ENCODE measurements around the gene CHMP1A.
A peak's percentile ranks its signal among the peaks of the same experiment; 100 is the strongest.

Gene CHMP1A

DNA sequence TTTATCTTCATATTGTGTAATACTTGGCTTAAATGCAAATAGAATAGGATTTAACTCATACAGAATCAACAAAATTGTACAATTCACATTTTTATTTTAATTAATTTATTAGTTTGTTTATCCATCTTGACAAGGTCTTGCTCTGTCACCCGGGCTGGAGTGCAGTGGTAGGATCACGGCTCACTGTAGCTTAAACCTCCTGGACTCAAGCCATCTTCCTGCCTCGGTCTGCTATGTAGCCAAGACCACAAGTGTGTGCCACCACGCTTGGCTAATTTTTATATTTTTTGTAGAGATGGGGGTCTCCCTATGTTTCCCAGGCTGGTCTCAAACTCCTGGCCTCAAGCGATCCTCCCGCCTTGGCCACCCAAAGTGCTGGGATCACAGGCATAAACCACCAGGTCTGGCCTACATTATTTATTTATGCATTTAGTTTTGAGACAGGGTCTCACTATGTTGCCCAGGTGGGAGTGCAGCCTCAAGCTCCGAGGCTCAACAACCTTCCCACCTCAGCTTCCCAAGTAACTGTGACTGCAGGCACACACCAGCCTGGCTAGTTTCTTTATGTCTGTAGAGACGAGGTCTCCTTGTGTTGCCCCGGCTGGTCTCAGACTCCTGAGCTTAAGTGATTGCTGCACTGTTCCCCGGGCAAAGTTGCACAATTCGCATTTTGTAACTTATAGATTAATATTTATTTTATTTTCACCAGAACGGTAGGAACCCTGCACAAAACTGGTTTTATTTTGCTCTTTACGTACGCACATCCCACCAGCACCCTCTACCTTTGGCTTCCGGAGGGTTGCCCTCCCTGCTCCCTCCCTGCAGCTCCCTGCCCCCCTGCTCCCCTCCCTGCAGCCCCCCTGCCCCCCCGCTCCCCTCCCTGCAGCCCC lies 39.2 kb downstream of the CHMP1A start:
- DNase-seq (ENCODE audit: low spot score) = no peak
- H3K27ac Mint-ChIP-seq = no peak overlapping the region
- H3K9me3 Mint-ChIP-seq = peaks cover 9% of the 10 kb centered on the region
- peaks cover 3% of the 10 kb centered on the region for H3K36me3 Mint-ChIP-seq (ENCODE audit: low read depth)
- peaks cover 6% of the 10 kb centered on the region for H3K27me3 Mint-ChIP-seq (ENCODE audit: low read depth)
- no peak overlapping the region for H3K4me3 Mint-ChIP-seq
- peaks cover 8% of the 10 kb centered on the region for H3K4me1 Mint-ChIP-seq (ENCODE audit: low read depth)

DNA sequence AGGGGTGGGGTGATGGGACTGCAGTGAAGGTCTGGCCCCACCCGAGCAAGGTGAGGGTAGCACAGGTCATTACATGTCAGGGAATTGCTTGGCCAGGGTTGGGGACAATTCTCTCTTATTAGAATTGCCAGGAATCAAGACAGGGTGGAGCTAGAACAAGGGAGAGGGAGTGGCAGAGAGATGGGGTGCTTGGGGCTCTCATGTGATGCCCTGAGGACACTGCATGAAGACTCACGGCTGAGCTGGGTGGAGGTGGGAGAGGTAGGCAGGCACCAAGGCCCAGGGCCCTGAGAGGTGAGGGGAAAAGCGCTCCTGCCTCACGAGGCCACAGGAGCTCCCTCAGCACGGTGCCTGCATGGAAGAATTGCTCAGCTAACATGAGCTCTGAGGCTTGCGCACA lies 40.5 kb downstream of the CHMP1A start:
- peak overlapping the region; percentile 84 for H3K27ac Mint-ChIP-seq
- peaks cover 3% of the 10 kb centered on the region for H3K36me3 Mint-ChIP-seq (ENCODE audit: low read depth)
- DNase-seq (ENCODE audit: low spot score) = no peak
- H3K27me3 Mint-ChIP-seq (ENCODE audit: low read depth) = peaks cover 2% of the 10 kb centered on the region
- peaks cover 8% of the 10 kb centered on the region for H3K4me1 Mint-ChIP-seq (ENCODE audit: low read depth)
- H3K4me3 Mint-ChIP-seq = no peak overlapping the region
- peaks cover 9% of the 10 kb centered on the region for H3K9me3 Mint-ChIP-seq

DNA sequence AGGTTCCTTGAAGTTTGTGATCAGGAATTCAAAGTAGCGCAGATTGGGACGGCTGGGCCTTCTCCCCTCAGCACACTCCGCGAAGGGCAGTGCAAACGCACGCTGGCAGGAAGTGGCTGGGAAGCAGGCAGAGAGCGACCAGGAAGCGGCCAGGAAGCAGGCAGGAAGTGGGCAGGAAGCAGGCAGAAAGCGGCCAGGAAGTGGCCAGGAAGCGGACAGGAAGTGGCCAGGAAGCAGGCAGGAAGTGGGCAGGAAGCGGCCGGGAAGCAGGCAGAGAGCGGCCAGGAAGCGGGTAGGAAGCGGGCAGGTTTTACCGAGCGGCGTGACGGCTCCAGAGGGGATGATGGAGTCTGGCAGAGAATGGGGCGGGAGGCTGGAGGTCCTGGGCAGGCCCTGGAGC lies 40.9 kb downstream of the CHMP1A start:
- Mint-ChIP-seq H3K27me3 (ENCODE audit: low read depth) (peaks cover 2% of the 10 kb centered on the region), H3K4me3 (no peak overlapping the region), H3K4me1 (ENCODE audit: low read depth) (peaks cover 8% of the 10 kb centered on the region), H3K27ac (peak overlapping the region; percentile 84), H3K9me3 (peaks cover 9% of the 10 kb centered on the region), H3K36me3 (ENCODE audit: low read depth) (peaks cover 3% of the 10 kb centered on the region)
- DNase-seq (ENCODE audit: low spot score) = no peak

DNA sequence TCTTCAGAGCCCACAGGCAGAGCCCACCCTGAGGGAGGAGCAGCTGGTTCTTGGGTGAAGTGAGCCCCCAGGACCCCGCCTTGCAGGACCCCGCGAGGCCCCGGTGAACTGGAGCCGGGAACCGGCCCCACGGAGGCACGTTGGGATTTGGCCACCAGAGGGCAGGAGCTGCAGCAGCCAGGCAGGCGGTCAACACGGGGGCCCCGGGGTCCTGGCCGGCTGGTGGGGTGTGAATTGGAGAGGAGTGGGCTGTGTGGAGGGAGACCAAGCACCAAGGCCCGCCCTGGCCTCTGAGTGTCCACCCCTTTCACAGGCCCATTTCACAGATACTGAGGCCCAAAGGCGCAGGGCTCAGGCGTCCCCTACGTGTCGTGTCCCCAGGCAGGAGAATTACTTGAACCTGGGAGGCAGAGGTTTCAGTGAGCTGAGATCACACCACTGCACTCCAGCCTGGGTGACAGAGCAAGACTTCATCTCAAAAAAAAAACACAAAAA lies 41.9 kb downstream of the CHMP1A start:
- Mint-ChIP-seq H3K27me3 (ENCODE audit: low read depth) (peaks cover 2% of the 10 kb centered on the region), H3K4me1 (ENCODE audit: low read depth) (peaks cover 8% of the 10 kb centered on the region), H3K36me3 (ENCODE audit: low read depth) (peaks cover 3% of the 10 kb centered on the region), H3K27ac (no peak overlapping the region), H3K4me3 (no peak overlapping the region), H3K9me3 (peaks cover 9% of the 10 kb centered on the region)
- no peak for DNase-seq (ENCODE audit: low spot score)

DNA sequence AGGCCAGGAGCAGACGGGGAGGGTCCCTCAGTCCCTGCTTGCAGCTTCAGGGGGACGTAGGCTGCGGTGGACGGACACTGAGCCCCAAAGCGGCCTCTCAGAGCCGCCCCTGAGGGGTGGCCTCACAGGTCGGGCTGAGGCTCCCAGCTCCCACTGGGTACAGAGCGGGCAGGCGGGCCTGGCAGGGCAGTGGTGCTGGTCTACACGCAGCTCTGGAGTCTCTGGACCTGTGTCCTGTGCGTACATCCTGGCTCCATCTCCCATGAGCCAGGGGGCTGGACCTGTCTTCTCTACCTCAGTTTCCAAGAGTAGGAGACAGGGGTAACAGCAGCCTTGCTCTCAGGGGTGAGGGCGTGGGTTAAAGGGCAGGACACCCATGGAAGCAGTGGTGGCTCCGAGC lies 42.3 kb downstream of the CHMP1A start:
- Mint-ChIP-seq H3K27me3 (ENCODE audit: low read depth) (peaks cover 2% of the 10 kb centered on the region), H3K4me3 (no peak overlapping the region), H3K9me3 (peaks cover 9% of the 10 kb centered on the region), H3K36me3 (ENCODE audit: low read depth) (peaks cover 3% of the 10 kb centered on the region), H3K4me1 (ENCODE audit: low read depth) (peaks cover 8% of the 10 kb centered on the region), H3K27ac (no peak overlapping the region)
- no peak for DNase-seq (ENCODE audit: low spot score)

DNA sequence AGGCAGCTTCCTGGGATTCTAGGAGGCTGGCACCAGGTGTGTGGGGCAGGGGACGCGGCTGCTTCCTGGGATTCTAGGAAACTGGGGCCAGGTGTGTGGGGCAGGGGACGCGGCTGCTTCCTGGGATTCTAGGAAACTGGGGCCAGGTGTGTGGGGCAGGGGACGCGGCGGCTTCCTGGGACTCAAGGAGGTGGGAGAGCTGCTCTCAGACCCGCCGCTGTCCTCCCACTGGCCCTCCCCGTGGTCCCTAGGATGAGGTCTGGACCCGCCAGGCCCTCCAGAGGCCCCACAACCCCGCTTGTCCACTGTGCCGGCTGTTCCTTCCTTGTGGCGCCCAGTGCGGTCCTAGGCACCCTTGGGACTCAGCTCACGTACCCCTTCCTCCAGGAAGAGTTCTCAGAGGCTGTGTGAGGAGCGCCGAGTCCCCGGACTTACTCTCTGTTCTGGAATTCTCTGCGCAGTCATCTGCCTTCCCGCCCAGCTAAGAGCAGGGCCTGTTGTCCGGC lies 43.5 kb downstream of the CHMP1A start:
- H3K36me3 Mint-ChIP-seq (ENCODE audit: low read depth) = peaks cover 3% of the 10 kb centered on the region
- H3K4me3 Mint-ChIP-seq = no peak overlapping the region
- H3K9me3 Mint-ChIP-seq = peaks cover 9% of the 10 kb centered on the region
- DNase-seq (ENCODE audit: low spot score) = no peak
- H3K4me1 Mint-ChIP-seq (ENCODE audit: low read depth) = peaks cover 8% of the 10 kb centered on the region
- H3K27ac Mint-ChIP-seq = no peak overlapping the region
- peaks cover 2% of the 10 kb centered on the region for H3K27me3 Mint-ChIP-seq (ENCODE audit: low read depth)

DNA sequence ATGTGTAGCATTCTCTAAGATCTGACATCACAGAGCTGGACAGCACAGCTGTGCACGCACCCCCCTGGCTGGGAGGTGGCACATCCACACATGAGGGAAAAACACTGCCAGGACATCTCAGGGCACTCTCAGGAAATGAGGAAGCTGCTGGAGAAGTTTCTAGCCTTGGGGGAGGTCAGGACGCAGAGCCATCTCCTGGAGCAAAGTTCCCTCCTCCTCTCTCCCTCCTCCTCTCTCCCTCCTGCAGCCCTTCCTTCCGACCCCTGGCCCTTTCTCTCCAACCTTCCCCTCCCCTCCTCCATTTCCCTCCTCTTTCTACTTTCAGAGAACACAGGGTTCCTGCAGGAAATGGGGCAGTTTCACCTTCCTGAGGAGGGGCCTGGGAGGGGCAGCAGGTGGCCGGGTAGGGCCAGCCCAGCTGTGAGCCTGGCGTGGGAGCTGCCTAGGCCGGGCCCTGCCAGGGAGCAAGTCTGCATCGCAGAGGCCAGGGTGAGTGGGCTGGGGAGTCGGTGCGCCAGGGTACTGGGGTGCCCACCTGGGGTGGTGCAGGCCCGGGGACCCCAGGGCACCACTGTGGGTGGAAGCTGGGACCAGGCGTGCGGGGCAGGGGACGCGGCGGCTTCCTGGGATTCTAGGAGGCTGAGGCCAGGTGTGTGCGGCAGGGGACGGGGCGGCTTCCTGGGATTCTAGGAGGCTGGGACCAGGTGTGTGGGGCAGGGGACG lies 44.1 kb downstream of the CHMP1A start, which contains the start of gene DPEP1:
Gene DPEP1 (plus strand): TSS at position 412 of the 723 bp plus-strand sequence. CDS start 16,769 bp downstream, outside the sequence.
- no peak for DNase-seq (ENCODE audit: low spot score)
- peaks cover 8% of the 10 kb centered on the region for H3K4me1 Mint-ChIP-seq (ENCODE audit: low read depth)
- H3K36me3 Mint-ChIP-seq (ENCODE audit: low read depth) = peaks cover 3% of the 10 kb centered on the region
- H3K9me3 Mint-ChIP-seq = peaks cover 9% of the 10 kb centered on the region
- no peak within 1 kb of the TSS for H3K27ac Mint-ChIP-seq
- H3K27me3 Mint-ChIP-seq (ENCODE audit: low read depth) = peaks cover 2% of the 10 kb centered on the region
- no peak within 1 kb of the TSS for H3K4me3 Mint-ChIP-seq

DNA sequence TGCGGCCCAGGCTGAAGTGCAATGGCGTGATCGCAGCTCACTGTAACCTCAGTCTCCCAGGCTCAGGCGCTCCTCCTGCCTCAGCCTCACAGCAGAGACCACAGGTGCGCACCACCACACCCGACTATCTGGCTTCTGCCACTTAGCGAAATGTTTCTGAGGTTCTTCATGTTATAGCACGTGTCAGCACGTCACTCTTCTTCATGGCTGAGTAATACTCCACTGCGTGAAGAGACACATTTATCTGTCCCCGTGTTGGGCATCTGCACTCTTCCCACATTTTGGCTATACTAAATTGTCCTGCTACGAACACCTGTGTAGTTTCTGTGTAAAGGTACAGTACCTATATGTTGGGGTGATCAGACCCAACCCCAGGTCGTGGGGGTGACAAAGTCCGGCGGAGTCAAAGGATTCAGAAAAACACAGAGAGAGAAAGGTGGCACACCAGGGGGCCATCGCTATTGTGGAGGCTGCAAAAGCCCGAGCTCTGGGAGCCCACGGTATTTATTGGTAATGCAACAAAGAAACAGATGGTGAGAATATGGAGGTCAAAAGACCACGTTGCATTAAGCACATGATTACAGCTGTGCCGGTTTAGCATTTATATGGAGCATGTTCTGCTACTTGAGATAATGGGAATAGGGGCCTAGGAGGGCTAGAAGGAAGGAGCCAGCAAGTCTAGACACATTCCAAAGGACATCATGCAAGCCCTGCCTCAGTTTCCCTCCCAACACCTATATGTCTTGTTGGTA lies 44.9 kb downstream of the CHMP1A start:
- H3K4me3 Mint-ChIP-seq = no peak overlapping the region

DNA sequence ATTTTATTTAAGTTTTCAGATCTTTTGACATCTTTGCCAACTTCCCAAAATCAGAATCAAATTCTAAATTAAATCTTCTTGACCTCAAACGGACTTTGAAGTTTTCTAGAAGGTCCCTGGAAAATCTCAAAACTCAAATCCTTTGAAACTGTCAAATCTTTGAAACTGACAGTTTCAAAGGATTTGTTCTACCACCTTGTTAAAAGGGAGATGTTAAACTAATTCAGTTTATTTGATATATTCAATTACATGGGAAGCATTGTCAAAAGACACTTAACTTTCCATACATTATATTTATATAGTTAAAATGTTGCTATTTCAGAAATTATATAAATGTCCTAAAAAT lies 47.4 kb downstream of the CHMP1A start:
- no peaks in the 10 kb centered on the region for H3K36me3 Mint-ChIP-seq (ENCODE audit: low read depth)
- H3K4me3 Mint-ChIP-seq = no peak overlapping the region
- no peaks in the 10 kb centered on the region for H3K9me3 Mint-ChIP-seq
- DNase-seq (ENCODE audit: low spot score) = no peak
- H3K27me3 Mint-ChIP-seq (ENCODE audit: low read depth) = no peaks in the 10 kb centered on the region
- H3K4me1 Mint-ChIP-seq (ENCODE audit: low read depth) = no peaks in the 10 kb centered on the region
- H3K27ac Mint-ChIP-seq = no peak overlapping the region

More for the DNA sequence above, 44.9 kb downstream of the CHMP1A start:
- Mint-ChIP-seq H3K4me1 (ENCODE audit: low read depth) (peaks cover 8% of the 10 kb centered on the region), H3K27me3 (ENCODE audit: low read depth) (peaks cover 2% of the 10 kb centered on the region), H3K36me3 (ENCODE audit: low read depth) (peaks cover 3% of the 10 kb centered on the region), H3K9me3 (peaks cover 9% of the 10 kb centered on the region), H3K27ac (no peak overlapping the region)
- no peak for DNase-seq (ENCODE audit: low spot score)

DNA sequence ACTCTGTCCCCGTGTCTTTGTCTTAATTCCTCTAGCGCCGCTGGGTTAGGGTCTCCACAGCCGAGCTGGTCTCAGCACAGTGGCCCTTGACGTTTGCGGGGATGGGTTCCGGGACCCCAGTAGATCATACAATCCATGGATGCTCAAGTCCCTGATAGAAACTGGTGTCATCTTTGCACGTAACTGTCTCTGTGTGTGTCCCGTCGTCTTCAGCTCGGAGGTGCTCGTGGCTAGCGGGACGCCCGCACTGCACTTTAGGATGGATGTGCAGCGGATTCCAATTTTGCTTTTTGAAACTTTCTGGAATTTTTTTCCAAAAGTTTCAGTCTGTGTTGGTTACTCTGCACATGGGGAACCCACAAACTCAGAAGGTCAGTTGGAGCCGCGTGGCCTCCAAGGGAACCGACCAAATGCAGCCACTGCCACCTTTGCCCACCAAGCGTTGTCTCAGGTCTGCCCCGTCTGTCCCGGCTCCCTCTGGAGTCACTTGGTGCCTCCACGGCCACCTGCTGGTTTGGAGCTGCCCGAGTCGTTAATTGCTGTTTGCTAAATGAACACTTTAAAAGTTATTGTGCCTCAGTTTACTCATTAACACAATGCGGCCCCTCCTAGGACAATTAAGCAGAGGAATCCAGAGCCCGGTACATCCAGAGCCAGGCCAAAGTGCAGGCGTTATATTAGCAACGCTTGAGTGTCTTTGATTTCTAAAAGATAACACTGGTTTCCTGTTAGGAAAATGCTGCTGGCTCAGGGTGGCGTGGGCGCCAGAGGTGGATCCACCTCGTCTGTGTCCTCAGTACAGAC lies 49.4 kb downstream of the CHMP1A start:
- Mint-ChIP-seq H3K36me3 (ENCODE audit: low read depth) (no peaks in the 10 kb centered on the region), H3K4me1 (ENCODE audit: low read depth) (peaks cover 1% of the 10 kb centered on the region), H3K9me3 (no peaks in the 10 kb centered on the region), H3K27me3 (ENCODE audit: low read depth) (no peaks in the 10 kb centered on the region), H3K4me3 (no peak overlapping the region), H3K27ac (no peak overlapping the region)
- DNase-seq (ENCODE audit: low spot score) = no peak

DNA sequence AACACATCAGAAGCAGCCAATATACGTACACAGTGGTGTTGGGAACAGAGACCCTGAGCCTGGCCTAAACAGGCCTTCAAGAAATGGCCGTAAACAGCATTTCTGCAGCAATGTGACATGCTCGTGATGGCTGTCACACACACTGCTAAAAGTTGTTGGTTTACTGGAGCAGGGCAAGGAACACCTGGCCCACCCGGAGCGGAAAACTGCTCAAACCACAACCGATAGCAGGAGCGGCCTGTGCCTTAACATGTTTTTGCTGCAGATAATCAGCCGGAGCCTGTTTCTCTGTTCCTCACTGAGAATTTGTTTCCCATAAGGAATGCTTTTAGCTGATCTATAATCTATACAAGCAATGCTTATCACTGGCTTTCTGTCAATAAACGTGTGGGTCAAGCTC lies 50.1 kb downstream of the CHMP1A start:
- Mint-ChIP-seq H3K36me3 (ENCODE audit: low read depth) (no peaks in the 10 kb centered on the region), H3K27me3 (ENCODE audit: low read depth) (no peaks in the 10 kb centered on the region), H3K9me3 (no peaks in the 10 kb centered on the region), H3K4me1 (ENCODE audit: low read depth) (peaks cover 8% of the 10 kb centered on the region), H3K27ac (no peak overlapping the region), H3K4me3 (no peak overlapping the region)
- DNase-seq (ENCODE audit: low spot score) = no peak

DNA sequence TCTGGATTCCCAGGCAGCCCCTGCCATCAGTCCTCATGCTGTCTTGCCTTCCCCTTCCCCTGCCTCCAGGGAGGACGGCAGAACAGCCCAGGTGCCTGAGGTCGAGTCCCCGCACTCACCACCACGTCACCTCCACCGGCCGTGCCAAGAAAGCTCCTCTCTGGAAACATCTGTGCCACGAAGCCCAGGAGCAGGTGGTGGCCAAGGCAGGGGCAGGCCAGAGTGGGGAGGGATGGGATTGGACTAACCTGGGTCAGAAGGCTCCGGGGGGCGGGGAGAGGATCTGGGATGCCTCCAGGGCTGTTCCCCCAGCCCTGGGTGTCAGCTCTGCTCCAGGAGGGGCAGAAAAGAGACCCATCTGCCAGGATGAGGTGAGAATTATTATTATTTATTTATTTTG lies 51.5 kb downstream of the CHMP1A start:
- no peak for DNase-seq (ENCODE audit: low spot score)
- no peaks in the 10 kb centered on the region for H3K27me3 Mint-ChIP-seq (ENCODE audit: low read depth)
- no peaks in the 10 kb centered on the region for H3K36me3 Mint-ChIP-seq (ENCODE audit: low read depth)
- no peak overlapping the region for H3K4me3 Mint-ChIP-seq
- H3K27ac Mint-ChIP-seq = no peak overlapping the region
- H3K4me1 Mint-ChIP-seq (ENCODE audit: low read depth) = peaks cover 8% of the 10 kb centered on the region
- no peaks in the 10 kb centered on the region for H3K9me3 Mint-ChIP-seq
